Natural killer cell treated with Interleukin-12 subunit alpha and Interleukin-12 subunit beta and Interleukin-15 and Interleukin-18, amount 100 ng/mL, for 72 hours (primary cell): ENCODE results near the gene C1orf226. TPM values are rescaled to one million over a fixed set of nuclear protein-coding genes. Genes with fewer than 3 reads are reported as not detected.

Experiments used
- ATAC-seq, 2 donors: fragments of 150-1000 bp; cut with Tn5 transposase in 1 of 2; sonication (Bioruptor Pico), chemical (Tn5 transposase) in 1 of 2; 2 replicates each; pipeline ENCODE4 v1.10.0; 2021
- DNase-seq: peaks from one replicate; pipeline ENCODE4 v3.0.0; 2022; ENCODE audit warnings: low spot score
- H3K27ac Mint-ChIP-seq, 2 donors: 1 replicate in 1 of 2; 2 replicates in 1 of 2; pipeline ENCODE4 v1.8.0; 2022; ENCODE audit warnings: mixed read lengths in 2 of 2, mild to moderate bottlenecking in 1 of 2, moderate library complexity in 1 of 2
- H3K27me3 Mint-ChIP-seq, 2 donors: 1 replicate in 1 of 2; 2 replicates in 1 of 2; pipeline ENCODE4 v1.8.0; 2022; ENCODE audit warnings: mixed read lengths in 2 of 2
- H3K36me3 Mint-ChIP-seq: one replicate; pipeline ENCODE4 v1.8.0; 2022; ENCODE audit warnings: mixed read lengths
- H3K4me1 Mint-ChIP-seq, 2 donors: 1 replicate in 1 of 2; 2 replicates in 1 of 2; pipeline ENCODE4 v1.8.0; 2022; ENCODE audit warnings: low read depth in 2 of 2, mixed read lengths in 2 of 2, mild to moderate bottlenecking in 1 of 2
- H3K4me3 Mint-ChIP-seq: one replicate; pipeline ENCODE4 v1.8.0; 2022; ENCODE audit warnings: mixed read lengths
- H3K9me3 Mint-ChIP-seq: 2 replicates; pipeline ENCODE4 v1.8.0; 2022; ENCODE audit warnings: mixed read lengths
- total RNA-seq, 2 donors: library from RNA; stranded (reverse); gene quantifications; one replicate each; pipeline ENCODE4 v1.2.3, GENCODE V29; 2022

The C1orf226 gene
- total RNA-seq, 2 donors from 2014 or later: not detected

GRCh38 chr1:162370161-162370560, 11.4 kb upstream of the C1orf226 start:
- Mint-ChIP-seq H3K4me1 (peaks cover 6 to 10% of the 10 kb centered on the region in 2 donors), H3K9me3 (no peaks in the 10 kb centered on the region), H3K27ac (no peak overlapping the region), H3K4me3 (no peak overlapping the region), H3K27me3 (peaks cover 0 to 2% of the 10 kb centered on the region in 2 donors), H3K36me3 (no peaks in the 10 kb centered on the region)
- no peak for ATAC-seq
- DNase-seq: no peak

DNA sequence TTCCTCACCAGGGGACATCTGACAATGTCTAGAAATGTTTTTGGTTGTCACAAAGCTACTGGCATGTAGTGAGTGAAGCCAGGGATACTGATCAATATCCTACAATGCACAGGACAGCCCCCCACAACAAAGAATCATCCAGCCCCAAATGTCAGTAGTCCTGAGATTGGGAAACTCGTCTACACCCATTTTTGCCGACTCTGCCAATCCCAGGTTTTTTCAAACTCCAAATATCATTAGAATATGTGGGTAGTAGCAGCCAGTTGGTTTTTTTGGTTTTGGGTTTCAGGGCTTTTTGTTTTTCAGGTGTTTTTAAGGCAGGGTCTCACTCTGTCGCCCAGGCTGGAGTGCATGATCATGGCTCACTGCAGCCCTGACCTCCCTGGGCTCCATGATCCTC, 10.8 kb upstream of the C1orf226 start:
- H3K9me3 Mint-ChIP-seq: no peaks in the 10 kb centered on the region

DNA sequence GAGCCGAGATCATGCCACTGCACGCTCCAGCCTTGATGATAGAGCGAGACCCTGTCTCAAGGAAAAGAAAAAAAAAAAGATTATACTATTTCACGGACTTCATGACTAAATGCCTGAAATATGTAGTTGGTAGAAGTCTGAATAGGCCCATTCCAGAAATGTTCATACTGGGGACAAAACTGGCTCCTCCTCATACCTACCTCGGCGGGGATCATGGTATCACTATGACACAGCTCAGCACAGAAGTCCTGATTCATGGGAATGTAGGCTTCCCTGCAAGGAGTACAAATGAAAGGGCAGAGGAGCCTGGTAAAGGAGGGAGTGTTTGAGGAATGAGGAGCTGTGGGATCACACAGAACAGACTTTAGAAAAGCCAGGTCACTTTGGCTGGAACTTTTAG, 9.9 kb upstream of the C1orf226 start:
- Mint-ChIP-seq H3K36me3 (no peaks in the 10 kb centered on the region), H3K9me3 (no peaks in the 10 kb centered on the region), H3K27ac (no peak overlapping the region), H3K27me3 (peaks cover 0 to 2% of the 10 kb centered on the region in 2 donors), H3K4me1 (peaks cover 6 to 10% of the 10 kb centered on the region in 2 donors), H3K4me3 (no peak overlapping the region)
- no peak for DNase-seq
- ATAC-seq: no peak

More for the DNA sequence above, 10.8 kb upstream of the C1orf226 start:
- ATAC-seq (no peak), DNase-seq (no peak)
- Mint-ChIP-seq H3K27me3 (peaks cover 0 to 2% of the 10 kb centered on the region in 2 donors), H3K27ac (no peak overlapping the region), H3K4me1 (peaks cover 6 to 10% of the 10 kb centered on the region in 2 donors), H3K4me3 (no peak overlapping the region), H3K36me3 (no peaks in the 10 kb centered on the region)

- Mint-ChIP-seq H3K27me3 (peaks cover 0 to 2% of the 10 kb centered on the region in 2 donors), H3K4me1 (peaks cover 6 to 10% of the 10 kb centered on the region in 2 donors), H3K36me3 (no peaks in the 10 kb centered on the region), H3K9me3 (no peaks in the 10 kb centered on the region), H3K27ac (no peak overlapping the region), H3K4me3 (no peak overlapping the region)
- no peak for DNase-seq
- peak in 1 of 2 donors; percentile 17 for ATAC-seq
Observed at GRCh38 chr1:162372159-162373071, 9.1 kb upstream of the C1orf226 start.

GRCh38 chr1:162373072-162373427, 8.5 kb upstream of the C1orf226 start:
- H3K9me3 Mint-ChIP-seq: no peaks in the 10 kb centered on the region
- peaks cover 6 to 10% of the 10 kb centered on the region in 2 donors for H3K4me1 Mint-ChIP-seq
- no peak for DNase-seq
- ATAC-seq: no peak
- no peak overlapping the region for H3K27ac Mint-ChIP-seq
- no peaks in the 10 kb centered on the region for H3K36me3 Mint-ChIP-seq
- H3K4me3 Mint-ChIP-seq: no peak overlapping the region
- H3K27me3 Mint-ChIP-seq: peaks cover 0 to 2% of the 10 kb centered on the region in 2 donors

DNA sequence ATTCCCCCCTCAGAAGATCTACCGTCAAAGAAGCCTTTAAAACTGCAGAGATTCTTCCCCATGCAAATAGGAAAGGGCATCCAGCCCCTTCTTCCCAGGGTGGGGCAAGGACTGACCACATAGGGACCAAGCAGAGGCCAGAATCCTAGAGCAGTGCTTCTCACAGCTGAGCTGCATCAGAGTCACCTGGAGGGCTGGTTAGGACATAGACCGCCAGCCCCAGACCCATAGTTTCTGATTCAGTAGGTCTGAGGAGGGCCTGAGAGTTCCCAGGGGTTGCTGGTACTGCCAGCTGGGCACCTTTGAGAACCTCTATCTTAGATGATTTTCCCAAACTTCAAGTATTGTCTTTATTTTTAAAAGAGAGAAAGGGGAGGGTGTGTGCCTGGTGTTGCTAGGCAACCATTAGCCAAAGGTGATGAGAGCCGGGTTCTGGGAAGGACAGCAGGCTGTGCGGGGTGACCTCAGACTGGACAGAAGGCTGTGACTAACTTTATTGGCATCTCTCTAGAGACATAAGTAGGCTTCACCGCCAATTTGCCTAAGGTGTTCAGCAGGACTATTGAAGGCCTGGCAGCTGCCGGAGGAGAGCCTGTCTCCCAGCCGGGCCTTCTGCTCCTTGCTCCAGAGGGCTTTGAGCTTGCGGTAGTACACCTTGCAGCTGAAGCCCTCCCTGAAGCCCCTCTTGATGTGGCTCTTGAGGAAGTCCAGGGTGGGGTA, 7.8 kb upstream of the C1orf226 start:
- Mint-ChIP-seq H3K27ac (no peak overlapping the region), H3K9me3 (no peaks in the 10 kb centered on the region), H3K27me3 (peaks cover 0 to 2% of the 10 kb centered on the region in 2 donors), H3K36me3 (no peaks in the 10 kb centered on the region), H3K4me1 (peaks cover 6 to 10% of the 10 kb centered on the region in 2 donors), H3K4me3 (no peak overlapping the region)
- no peak for ATAC-seq
- DNase-seq: no peak

- peaks cover 0 to 2% of the 10 kb centered on the region in 2 donors for H3K27me3 Mint-ChIP-seq
- no peak overlapping the region for H3K4me3 Mint-ChIP-seq
- ATAC-seq (no peak), DNase-seq (no peak)
- H3K36me3 Mint-ChIP-seq: no peaks in the 10 kb centered on the region
- no peak overlapping the region for H3K27ac Mint-ChIP-seq
- peaks cover 6 to 10% of the 10 kb centered on the region in 2 donors for H3K4me1 Mint-ChIP-seq
- no peaks in the 10 kb centered on the region for H3K9me3 Mint-ChIP-seq
Observed at GRCh38 chr1:162374406-162374805, 7.1 kb upstream of the C1orf226 start.

GRCh38 chr1:162375463-162375862, 6.1 kb upstream of the C1orf226 start:
- H3K27me3 Mint-ChIP-seq: peaks cover 0 to 2% of the 10 kb centered on the region in 2 donors
- H3K4me3 Mint-ChIP-seq: no peak overlapping the region
- H3K36me3 Mint-ChIP-seq: no peaks in the 10 kb centered on the region
- ATAC-seq (no peak), DNase-seq (no peak)
- H3K27ac Mint-ChIP-seq: no peak overlapping the region
- H3K4me1 Mint-ChIP-seq: peaks cover 6 to 10% of the 10 kb centered on the region in 2 donors
- H3K9me3 Mint-ChIP-seq: no peaks in the 10 kb centered on the region

GRCh38 chr1:162376691-162377090, 4.8 kb upstream of the C1orf226 start, which contains the start of gene SPATA46:
Gene SPATA46, minus strand, starts transcription at chr1:162376854. Its CDS starts 64 bp downstream, at chr1:162376790.
- DNase-seq (no peak), ATAC-seq (no peak)
- H3K4me1 Mint-ChIP-seq: peaks cover 6 to 9% of the 10 kb centered on the region in 2 donors
- H3K4me3 Mint-ChIP-seq: no peak within 1 kb of the TSS
- H3K9me3 Mint-ChIP-seq: no peaks in the 10 kb centered on the region
- H3K27ac Mint-ChIP-seq: no peak within 1 kb of the TSS
- peaks cover 0 to 2% of the 10 kb centered on the region in 2 donors for H3K27me3 Mint-ChIP-seq
- H3K36me3 Mint-ChIP-seq: no peaks in the 10 kb centered on the region

- H3K36me3 Mint-ChIP-seq: no peaks in the 10 kb centered on the region
- no peaks in the 10 kb centered on the region for H3K27me3 Mint-ChIP-seq
- H3K27ac Mint-ChIP-seq: no peak overlapping the region
- peaks cover 0 to 2% of the 10 kb centered on the region in 2 donors for H3K4me1 Mint-ChIP-seq
- no peak overlapping the region for H3K4me3 Mint-ChIP-seq
- DNase-seq: no peak
- no peaks in the 10 kb centered on the region for H3K9me3 Mint-ChIP-seq
- no peak for ATAC-seq
Observed at GRCh38 chr1:162380061-162380846, 1.3 kb upstream of the C1orf226 start.

DNA sequence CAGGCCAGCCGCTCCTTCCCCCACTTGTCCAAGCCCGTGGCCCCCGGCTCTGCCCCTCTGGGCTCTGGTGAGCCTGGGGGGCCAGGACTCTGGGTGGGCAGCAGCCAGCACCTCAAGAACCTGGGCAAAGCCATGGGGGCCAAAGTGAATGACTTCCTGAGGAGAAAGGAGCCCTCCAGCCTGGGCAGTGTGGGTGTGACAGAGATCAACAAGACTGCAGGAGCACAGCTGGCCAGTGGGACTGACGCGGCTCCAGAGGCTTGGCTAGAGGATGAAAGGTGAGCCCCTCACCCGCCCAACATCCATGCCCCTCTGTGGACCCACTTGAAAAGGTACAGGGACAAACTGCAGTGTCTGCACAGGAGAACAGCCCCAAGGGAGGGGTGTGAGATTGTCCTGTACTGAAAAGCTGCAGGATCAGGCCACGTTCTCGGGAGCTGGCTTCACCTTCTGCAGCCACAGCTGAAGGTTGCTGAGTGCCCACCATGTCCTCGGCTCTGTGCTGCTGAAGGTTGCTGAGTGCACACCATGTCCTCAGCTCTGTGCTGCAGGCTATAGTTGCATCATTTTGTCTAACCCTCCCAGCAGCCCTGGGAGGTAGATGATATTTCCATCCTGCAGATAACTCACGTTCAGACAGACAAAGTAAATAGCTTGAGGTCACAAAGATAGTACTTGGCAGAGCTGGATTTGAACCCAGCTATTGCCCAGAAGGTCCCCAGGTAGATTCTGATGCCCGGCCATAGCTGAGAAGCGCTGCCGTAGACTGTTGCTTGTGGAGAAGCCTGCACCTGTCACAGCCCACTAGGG, 618 bp downstream of the C1orf226 start:
- ATAC-seq (no peak), DNase-seq (no peak)
- Mint-ChIP-seq H3K4me1 (peaks cover 0 to 4% of the 10 kb centered on the region in 2 donors), H3K36me3 (no peaks in the 10 kb centered on the region), H3K9me3 (no peaks in the 10 kb centered on the region), H3K4me3 (no peak overlapping the region), H3K27ac (no peak overlapping the region), H3K27me3 (no peaks in the 10 kb centered on the region)

- Mint-ChIP-seq H3K36me3 (no peaks in the 10 kb centered on the region), H3K9me3 (no peaks in the 10 kb centered on the region)
- no peak for DNase-seq
Observed at GRCh38 chr1:162383091-162383490, 1.6 kb downstream of the C1orf226 start.

DNA sequence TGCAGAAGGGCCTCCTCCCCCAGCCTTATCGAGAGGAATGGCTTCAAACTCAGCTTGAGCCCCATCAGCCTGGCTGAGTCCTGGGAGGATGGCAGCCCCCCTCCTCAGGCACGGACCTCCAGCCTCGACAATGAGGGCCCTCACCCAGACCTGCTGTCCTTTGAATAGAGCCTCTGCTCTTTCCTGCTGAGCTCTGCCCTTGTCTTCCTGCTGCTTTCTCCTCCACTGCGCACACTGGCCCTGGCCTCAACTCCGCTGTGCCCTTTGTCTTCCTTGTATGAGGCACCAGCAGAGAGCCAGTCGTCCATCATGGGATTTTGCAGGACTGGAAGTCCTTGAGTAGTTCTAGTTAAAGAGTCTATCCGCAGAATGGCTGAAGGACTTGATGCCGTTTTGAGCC, 2.0 kb downstream of the C1orf226 start:
- H3K27me3 Mint-ChIP-seq: no peaks in the 10 kb centered on the region
- peaks cover 0 to 4% of the 10 kb centered on the region in 2 donors for H3K4me1 Mint-ChIP-seq
- H3K27ac Mint-ChIP-seq: no peak overlapping the region
- no peak overlapping the region for H3K4me3 Mint-ChIP-seq
- no peaks in the 10 kb centered on the region for H3K9me3 Mint-ChIP-seq
- ATAC-seq (no peak), DNase-seq (no peak)
- no peaks in the 10 kb centered on the region for H3K36me3 Mint-ChIP-seq

More at GRCh38 chr1:162383091-162383490, 1.6 kb downstream of the C1orf226 start:
- H3K27ac Mint-ChIP-seq: no peak overlapping the region
- ATAC-seq: no peak
- no peak overlapping the region for H3K4me3 Mint-ChIP-seq
- H3K4me1 Mint-ChIP-seq: peaks cover 0 to 4% of the 10 kb centered on the region in 2 donors
- no peaks in the 10 kb centered on the region for H3K27me3 Mint-ChIP-seq
